HG03103 (cell line): ENCODE measurements around the gene HOOK1.
"Not testable (repeated sequence)": the region's sequence is repeated elsewhere in the genome, so short reads cannot be mapped to it uniquely, and the experiment has no call there.

Source experiments
- ATAC-seq: cut with Tn5 transposase; IDR thresholded peaks from one replicate; pipeline ENCODE4 v1.9.1; 2021; ENCODE audit warnings: low read depth; ENCODE audit not compliant: unreplicated experiment

Gene HOOK1

DNA sequence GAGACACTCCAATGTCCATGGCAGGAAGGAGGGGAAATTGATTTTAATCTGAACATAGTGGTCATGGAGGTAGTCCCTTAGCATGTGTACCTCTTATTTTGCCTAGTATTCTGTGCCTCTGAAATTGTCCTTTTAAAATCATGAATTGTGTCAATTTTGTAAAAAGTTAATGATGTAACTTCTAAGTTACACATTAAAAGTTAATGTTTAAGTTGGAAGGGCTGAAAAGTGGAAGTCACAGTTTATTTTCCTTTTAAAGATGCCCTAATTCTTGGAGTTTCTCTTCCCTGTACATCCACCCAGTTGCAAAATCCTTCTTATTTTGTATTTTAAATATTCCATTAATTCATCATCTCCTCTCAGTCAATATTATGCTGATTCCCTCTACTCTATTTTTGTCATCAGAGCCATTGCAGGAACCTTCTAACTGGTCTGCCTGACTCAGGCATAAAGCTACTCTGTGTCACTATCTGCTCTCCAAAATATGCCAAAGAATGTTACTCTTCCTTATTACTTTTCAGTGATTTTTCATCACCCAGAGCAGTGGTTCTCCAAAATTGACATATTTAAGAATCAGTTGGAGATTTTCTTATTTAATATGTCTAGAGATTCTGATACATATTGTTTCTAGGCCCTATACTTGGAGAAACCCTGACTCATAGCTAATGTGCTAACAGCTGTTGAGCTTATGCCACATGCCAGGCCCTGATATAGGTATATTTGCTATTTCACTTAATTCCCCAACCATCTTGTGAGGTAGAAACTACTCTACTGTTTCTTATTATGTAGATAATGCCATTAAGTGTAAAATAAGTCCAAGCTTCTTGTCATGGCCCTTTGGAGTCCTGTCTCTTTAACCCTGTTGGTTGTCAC lies 5.1 kb downstream of the HOOK1 start:
- no peak for ATAC-seq

DNA sequence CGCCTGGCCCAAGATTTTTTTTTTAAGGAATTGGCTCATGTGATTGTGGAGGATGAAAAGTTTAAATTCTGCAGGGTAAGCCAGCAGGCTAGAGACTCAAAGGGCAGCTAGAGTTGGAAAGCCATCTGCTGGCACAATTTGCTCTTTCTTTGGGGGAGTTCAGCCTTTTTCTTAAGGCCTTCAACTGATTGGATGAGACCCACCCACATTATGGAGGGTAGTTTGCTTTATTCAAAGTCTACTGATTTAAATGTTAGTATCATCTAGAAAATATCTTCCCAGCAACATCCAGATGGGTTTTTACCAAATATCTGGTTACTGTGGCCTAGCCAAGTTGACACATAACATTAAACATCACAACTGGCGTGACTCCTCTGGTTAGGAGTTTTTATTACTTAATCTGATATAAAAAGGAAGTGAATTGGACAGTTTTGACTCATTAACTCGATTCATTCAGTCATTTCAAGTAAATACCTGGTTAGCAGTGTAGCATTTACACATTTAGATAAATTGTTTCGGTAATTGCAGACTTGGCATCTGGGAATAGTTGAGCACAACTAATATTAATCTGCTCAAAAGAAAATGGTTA lies 12.4 kb downstream of the HOOK1 start:
- no peak for ATAC-seq

DNA sequence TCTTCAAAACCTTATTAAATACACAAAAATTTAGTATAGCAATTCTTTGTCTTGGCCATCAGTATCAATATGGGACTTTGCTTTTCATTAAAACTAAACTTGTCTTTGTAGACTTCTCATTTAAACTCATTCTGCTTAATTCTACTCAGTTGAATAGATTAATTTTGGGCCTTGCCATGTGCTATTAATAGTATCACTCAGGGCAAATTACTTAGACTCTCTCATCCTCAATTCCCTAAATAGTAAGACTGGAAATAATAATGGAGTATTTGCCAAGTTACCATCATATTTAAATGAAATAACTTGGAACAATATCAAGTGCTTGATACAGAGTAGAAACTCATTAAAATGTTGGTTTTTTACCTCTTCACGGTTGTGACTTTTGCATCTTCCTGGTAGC lies 13.4 kb downstream of the HOOK1 start:
- no peak for ATAC-seq

- ATAC-seq, result no peak
These were observed 16.8 kb downstream of the HOOK1 start for GRCh38 chr1:59831529-59831928.

- no peak for ATAC-seq
These were observed 18.3 kb downstream of the HOOK1 start for GRCh38 chr1:59833022-59833421.

GRCh38 chr1:59833991-59834390 lies 19.2 kb downstream of the HOOK1 start:
- ATAC-seq, result no peak

GRCh38 chr1:59837857-59838256 lies 23.1 kb downstream of the HOOK1 start:
- ATAC-seq, result not testable (repeated sequence)

DNA sequence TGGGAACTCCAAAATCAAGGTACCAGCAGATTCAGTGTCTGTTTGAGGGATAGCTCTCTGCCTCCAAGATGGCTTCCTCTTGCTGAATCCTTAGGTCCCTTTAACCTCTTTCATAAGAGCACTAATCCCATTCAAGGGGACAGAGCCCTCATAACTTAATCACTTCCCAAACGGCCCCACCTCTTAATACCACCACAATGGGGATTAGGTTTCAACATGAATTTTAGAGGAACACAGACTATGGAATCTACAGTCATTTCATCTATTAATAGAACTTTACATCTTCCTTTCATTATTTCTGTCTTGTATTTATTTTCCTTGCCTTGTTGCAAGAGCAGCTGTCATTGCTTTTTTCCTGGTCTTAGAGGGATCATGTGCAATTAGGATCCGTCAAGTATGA lies 30.3 kb downstream of the HOOK1 start:
- ATAC-seq, result no peak

DNA sequence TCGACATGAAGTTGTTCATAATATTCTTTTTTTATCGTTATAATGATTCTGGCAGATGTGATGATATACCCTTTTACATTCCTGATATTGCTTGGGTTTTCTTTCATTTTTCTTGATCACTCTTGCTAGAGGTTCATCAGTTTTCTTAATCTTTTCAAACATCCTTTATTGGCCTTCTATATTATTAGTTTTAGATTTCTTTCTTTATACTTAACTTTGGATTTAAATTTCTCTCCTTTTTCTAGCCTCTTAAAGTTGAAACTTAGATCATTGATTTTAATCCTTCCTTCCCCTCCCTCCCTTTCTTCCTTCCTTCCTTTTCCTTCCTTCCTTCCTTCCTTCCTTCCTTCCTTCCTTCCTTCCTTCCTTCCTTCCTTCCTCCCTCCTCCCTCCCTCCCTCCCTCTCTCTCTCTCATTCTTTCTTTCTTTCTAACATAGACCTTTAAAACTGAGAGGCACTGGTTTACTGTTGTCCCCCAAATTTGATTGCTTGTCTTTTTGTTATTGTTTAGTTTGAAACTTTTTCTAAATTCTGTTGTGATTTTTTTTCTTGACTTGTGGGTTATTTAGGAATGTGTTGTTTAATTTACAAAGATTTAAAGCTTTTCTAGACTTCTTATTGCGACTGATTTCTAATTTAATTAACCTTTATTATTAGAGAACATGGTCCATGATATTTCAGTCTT lies 31.6 kb downstream of the HOOK1 start:
- ATAC-seq, result no peak

DNA sequence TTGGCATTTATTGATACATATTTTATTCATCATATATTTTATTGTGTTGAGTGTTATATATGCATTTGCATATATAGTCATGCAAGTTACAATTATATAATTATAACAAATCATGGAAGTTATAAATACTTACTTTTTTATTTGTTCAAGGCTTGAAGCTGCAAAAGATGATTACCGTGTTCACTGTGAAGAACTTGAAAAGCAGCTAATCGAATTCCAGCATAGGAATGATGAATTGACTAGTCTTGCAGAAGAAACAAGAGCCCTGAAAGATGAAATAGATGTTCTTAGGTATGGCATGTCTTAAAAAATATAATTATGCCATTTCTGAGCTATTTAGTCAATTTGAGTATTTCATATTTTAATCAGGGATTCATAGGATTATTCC lies 32.1 kb downstream of the HOOK1 start:
- no peak for ATAC-seq

- no peak for ATAC-seq
These were observed 37.4 kb downstream of the HOOK1 start for GRCh38 chr1:59852117-59852516.

GRCh38 chr1:59855297-59855696 lies 40.5 kb downstream of the HOOK1 start:
- not testable (repeated sequence) for ATAC-seq

GRCh38 chr1:59856725-59857338 lies 42.1 kb downstream of the HOOK1 start:
- ATAC-seq, result no peak

- ATAC-seq, result no peak
These were observed 43.1 kb downstream of the HOOK1 start for GRCh38 chr1:59857679-59858354.

DNA sequence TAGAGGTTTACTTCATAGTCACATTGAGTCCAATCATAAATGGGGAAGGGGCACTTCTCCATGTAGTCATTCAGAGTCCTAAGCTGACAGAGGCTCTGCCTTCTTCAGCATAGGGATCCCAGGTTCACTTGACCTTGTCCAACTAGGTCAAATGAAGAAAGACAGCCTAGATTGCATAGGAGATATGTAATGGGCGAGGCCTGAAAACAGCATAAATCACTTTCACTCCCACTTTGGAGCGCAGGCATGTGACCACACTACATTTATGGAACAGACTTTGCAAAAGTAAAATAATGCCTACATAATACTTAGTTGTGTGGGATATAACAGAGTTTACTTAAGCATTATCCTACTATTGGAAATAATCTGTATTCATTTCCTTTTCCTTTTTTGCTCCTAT lies 51.7 kb downstream of the HOOK1 start:
- no peak for ATAC-seq

DNA sequence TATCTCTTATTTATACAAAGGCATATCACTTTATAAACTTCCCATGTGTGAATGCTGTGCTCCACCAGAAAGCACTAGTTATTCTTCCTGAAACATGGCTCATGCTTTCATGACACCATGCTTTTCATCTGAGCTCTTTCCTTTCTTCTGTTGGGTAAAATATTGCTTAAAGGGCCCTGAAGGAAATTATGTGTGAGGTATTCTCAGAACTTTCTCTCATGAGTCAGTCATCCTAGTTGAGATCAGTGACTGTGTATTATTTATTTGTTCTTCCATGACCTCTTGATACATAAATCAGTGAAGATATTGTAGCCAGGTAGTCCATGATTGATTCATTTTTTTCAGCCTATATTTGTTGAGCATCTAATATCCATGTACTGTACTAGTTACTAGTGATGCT lies 57.0 kb downstream of the HOOK1 start:
- ATAC-seq, result no peak

GRCh38 chr1:59877108-59877682 lies 62.4 kb downstream of the HOOK1 start:
- ATAC-seq, result no peak

DNA sequence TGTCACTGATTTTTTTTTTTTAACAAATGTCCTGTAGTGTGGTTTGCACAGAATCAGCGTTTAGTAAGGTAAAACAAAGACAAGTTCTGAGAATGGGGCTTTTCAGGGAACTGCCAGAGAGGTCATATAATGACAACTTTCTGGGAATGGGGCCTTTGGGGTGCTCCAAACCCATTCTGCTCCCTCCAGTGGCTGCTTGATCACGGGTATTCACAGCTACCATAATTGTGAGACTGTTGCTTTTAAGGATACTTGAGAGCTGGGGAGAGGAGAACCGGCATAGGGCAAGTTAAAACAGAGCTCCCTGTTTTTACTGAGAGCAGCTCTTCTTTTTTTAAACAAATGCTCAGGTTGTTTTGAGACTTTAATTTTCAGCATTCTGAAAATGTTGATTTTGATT lies 63.6 kb downstream of the HOOK1 start:
- no peak for ATAC-seq

- ATAC-seq, result no peak
These were observed 64.8 kb downstream of the HOOK1 start for GRCh38 chr1:59879574-59879973.

DNA sequence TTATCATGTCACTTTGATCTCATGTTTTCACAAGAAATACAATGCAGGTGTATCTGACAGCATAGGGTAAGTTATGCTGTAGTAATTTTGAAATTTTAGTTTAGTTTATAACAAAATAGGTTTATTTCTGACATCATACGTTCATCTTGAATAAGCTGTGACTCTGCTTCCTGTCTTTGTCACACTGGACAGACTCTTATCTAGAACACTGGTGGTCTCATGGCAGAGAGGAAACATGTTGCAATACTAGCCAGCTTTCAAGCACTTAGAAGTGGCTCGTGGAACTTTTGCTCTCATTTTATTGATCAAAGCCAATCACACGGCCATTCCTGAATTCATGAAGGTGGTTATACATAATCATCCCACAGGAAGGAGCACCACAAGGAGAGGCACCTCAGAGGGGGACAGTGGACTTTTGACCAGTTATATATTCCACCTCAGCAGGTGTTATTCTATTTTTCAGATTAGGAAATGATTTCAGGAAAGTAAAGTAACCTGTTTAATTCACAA lies 65.3 kb downstream of the HOOK1 start:
- no peak for ATAC-seq
